ENCODE data around the gene NDOR1.
A peak's percentile ranks its signal among the peaks of the same experiment; 100 is the strongest.

Gene NDOR1

GRCh38 chr9:137167747-137168572 is 37.5 kb upstream of the NDOR1 start:
- peak; percentile 46 for DNase-seq

- no peak for DNase-seq
Measured at GRCh38 chr9:137168573-137168903, 37.0 kb upstream of the NDOR1 start.

GRCh38 chr9:137168904-137169856 is 36.3 kb upstream of the NDOR1 start:
- peak; percentile 88 for DNase-seq

- DNase-seq, result no peak
Measured at GRCh38 chr9:137169896-137170358, 35.6 kb upstream of the NDOR1 start, which contains the start of gene LRRC26. Gene LRRC26 (minus strand): TSS chr9:137170051. CDS start chr9:137169943, 108 bp downstream.

GRCh38 chr9:137170486-137171148 is 34.9 kb upstream of the NDOR1 start:
- no peak for DNase-seq

GRCh38 chr9:137171149-137171900 is 34.2 kb upstream of the NDOR1 start:
- DNase-seq, result no peak

GRCh38 chr9:137172901-137173795 is 32.4 kb upstream of the NDOR1 start:
- DNase-seq, result no peak

GRCh38 chr9:137173796-137174664 is 31.5 kb upstream of the NDOR1 start:
- no peak for DNase-seq

DNA sequence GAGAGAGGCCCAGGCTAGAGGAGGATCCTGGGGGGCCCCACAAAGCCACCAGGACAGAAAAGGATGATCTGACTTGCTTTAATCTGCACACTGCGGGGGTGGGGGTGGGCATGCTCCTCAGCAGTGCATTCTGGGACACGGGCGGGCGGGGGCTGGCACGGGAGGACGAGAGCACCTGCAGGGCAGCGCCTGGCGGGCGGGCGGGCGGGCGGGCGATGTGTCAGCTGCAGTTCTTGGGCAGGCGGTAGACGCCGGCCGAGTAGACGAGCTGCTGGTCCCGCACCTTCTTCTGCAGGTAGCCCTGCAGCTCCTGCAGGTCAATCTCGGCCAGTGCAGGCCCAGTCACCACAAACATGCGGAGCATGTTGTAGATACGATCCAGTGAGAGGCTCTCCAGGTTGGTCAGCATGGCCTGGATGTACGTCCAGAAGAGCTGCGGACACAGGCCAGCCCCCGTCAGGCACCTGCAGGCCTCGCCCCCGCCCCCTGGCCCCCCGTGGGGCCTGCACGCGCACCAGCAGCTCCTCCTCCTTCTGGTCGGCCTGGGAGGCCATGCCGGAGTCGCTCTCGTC is 30.7 kb upstream of the NDOR1 start:
- DNase-seq, result no peak

DNA sequence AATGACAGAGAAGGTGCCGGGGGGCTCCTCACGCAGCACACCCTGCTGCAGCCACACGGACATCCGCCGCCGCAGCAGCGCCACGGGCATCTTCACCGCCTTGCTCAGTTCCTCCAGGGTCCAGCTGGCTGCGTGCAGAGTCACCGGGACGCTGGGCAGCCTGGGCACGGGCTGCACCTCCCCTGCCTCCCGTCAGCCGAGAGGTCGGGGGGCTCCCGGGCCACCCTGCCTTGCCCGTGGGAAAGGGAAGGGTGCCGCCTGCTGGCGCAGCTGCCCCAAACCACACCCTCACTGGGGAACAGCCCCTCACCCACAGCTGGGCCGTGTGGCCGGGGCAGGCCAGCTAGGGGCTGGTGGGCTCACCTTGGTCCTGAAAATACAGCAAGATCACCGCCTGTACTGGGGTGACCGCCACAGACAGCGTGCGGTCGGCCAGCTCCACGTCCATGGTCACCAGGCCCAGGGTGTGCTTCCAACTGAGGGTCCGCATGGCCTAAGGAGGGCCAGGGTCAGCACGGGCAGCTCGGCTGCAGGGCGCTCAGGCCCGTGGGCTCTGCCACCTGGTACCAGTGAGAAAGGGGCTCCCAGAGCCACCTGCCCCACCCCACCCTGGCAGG is 30.0 kb upstream of the NDOR1 start:
- no peak for DNase-seq

DNA sequence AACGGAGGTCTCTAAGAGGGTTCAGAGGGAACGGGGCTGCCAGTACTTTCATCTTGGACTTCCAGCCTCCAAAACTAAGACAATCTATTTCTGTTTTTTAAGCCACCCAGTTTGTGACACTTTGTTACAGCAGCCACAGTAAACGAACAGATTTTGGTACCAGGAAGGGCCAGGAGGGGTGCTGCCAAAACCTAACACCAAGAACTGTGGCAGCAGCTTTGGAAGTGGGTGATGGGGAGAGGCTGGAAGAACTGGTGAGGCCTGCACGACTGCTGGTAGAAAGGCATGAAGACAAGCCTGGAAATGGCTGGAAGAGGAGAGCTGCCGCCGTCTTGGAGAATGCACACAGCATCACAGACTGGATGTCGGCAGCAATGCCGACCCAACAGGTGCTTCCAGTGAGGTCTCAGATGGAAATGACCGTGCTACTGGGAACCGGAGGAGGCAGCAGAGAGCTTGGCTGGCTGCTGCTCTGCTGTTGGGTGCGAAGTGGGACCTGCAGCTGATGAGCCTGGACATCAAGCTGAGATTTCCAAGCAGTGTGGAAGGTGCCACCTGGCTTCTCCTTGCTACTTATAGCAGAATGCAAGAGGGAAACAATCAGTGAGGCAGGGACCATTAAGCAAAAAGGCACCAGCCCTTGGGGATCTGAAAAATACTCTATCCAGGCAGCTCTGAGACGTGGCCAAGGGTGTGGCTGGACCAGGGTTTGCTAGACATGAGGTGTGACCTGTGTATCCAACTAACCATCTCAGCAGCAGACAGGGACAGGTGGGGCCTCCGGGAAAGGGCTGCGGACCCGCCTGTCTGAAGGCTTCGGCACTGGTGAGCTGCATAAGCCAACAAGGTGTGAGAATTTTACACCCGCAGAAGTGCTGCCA is 29.0 kb upstream of the NDOR1 start:
- DNase-seq, result no peak

GRCh38 chr9:137178201-137178938 is 27.1 kb upstream of the NDOR1 start:
- DNase-seq, result no peak

GRCh38 chr9:137178939-137179630 is 26.4 kb upstream of the NDOR1 start:
- DNase-seq, result no peak

- no peak for DNase-seq
Measured at GRCh38 chr9:137179761-137180160, 25.7 kb upstream of the NDOR1 start.

DNA sequence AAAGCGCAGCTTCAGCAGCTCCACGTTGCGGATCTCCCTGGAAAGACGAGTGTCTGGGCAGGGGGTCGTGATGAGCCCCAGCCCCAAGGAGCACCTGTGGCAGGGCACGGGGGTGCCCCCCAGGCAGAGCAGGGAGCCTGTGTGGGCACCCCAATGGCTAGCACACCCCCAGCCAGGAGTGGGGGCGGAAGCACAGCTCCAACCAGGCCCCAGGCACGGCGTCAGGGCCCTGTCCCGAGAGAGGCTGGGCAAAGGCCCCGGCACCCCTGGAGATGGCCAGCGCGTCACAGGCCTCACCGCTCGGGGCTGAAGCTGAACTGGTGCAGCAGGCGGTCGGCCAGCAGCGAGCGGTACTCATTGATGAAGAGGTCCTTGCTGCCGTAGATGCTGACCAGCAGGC is 25.0 kb upstream of the NDOR1 start:
- no peak for DNase-seq

DNA sequence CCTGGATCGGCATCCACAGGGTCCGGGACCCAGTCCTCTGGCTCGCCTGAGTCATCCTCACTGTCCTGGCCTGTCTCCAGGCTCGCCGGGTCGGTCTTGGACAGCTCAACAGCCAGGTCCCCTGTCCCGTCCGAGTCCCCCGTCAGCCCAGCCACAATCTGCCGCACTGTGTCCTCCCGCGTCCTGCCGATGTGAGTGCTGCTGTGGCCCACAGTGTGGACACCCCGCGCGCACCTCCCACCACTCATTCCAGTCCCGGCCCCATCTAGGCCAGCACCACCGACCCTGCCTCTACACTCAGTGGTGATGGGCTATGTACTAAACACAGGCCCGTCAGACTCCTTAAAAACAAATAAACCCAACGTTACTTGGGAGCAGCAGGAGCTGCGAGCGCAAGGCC is 23.8 kb upstream of the NDOR1 start:
- DNase-seq, result no peak

DNA sequence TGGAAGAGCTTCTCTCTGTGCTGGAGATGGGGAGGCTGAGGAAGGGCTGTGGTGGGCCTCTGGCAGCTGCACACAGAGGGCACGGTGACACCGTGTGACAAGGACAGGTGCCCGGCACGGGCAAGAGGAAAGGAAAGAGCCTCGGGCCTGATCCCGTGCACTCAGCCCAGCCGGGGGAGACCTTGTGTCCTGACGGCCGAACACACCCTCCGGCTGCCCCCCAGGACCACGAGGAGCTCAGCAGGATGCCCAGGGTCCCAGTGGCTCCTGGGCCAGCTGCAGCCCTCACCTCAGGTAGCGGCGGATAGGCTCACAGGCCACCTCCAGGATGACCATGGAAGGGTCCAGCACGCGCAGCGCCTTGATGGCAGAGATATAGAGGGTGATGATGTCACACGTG is 22.7 kb upstream of the NDOR1 start:
- no peak for DNase-seq

Data from NCI-H510A (cell line).